Ectodermal cell (in vitro differentiated cells): Measurements from ENCODE around the gene GDPD5. TPM values are rescaled to one million over a fixed set of nuclear protein-coding genes. Genes with fewer than 3 reads are reported as not detected.

Experiments
- H3K27ac ChIP-seq: 2 replicates; pipeline ENCODE4 v1.7.0; 2013; ENCODE audit warnings: mild to moderate bottlenecking, low read depth, low read length; ENCODE audit not compliant: insufficient read depth, poor library complexity, severe bottlenecking
- H3K27me3 ChIP-seq: 2 replicates; pipeline ENCODE4 v1.7.0; 2013; ENCODE audit warnings: mild to moderate bottlenecking, low read length; ENCODE audit not compliant: insufficient read depth, control insufficient read depth, poor library complexity, severe bottlenecking
- H3K36me3 ChIP-seq: one replicate; pipeline ENCODE4 v1.7.0; 2013; ENCODE audit warnings: low read length; ENCODE audit not compliant: control insufficient read depth, insufficient read depth
- H3K4me1 ChIP-seq: one replicate; pipeline ENCODE4 v1.7.0; 2013; ENCODE audit warnings: low read length; ENCODE audit not compliant: control insufficient read depth, insufficient read depth
- H3K4me3 ChIP-seq: 2 replicates; pipeline ENCODE4 v1.7.0; 2013; ENCODE audit warnings: low read depth, low read length, control low read depth; ENCODE audit not compliant: insufficient read depth
- H3K9me3 ChIP-seq: 2 replicates; pipeline ENCODE4 v1.7.0; 2013; ENCODE audit warnings: mild to moderate bottlenecking, low read length, moderate library complexity; ENCODE audit not compliant: control insufficient read depth
- WGBS, 2 experiments: methylation state at CpG; one replicate each; pipeline ENCODE4 v1.1.7; 2013; ENCODE audit warnings: missing lambda C conversion rate in 2 of 2; 5-methylcytosine and 5-hydroxymethylcytosine counted together
- polyA plus RNA-seq, 4 experiments: library from polyadenylated mRNA; stranded (reverse); fragments of 50-300 nt; gene quantifications; one replicate each; pipeline ENCODE4 v1.2.3, GENCODE V29; 2013

The GDPD5 gene
- polyA plus RNA-seq (2013, experiment 1 of 4), result 20.0 TPM
- 29.6 TPM for polyA plus RNA-seq (2013, experiment 2 of 4)
- polyA plus RNA-seq (2013, experiment 3 of 4), result 17.2 TPM
- polyA plus RNA-seq (2013, experiment 4 of 4), result 18.5 TPM

DNA sequence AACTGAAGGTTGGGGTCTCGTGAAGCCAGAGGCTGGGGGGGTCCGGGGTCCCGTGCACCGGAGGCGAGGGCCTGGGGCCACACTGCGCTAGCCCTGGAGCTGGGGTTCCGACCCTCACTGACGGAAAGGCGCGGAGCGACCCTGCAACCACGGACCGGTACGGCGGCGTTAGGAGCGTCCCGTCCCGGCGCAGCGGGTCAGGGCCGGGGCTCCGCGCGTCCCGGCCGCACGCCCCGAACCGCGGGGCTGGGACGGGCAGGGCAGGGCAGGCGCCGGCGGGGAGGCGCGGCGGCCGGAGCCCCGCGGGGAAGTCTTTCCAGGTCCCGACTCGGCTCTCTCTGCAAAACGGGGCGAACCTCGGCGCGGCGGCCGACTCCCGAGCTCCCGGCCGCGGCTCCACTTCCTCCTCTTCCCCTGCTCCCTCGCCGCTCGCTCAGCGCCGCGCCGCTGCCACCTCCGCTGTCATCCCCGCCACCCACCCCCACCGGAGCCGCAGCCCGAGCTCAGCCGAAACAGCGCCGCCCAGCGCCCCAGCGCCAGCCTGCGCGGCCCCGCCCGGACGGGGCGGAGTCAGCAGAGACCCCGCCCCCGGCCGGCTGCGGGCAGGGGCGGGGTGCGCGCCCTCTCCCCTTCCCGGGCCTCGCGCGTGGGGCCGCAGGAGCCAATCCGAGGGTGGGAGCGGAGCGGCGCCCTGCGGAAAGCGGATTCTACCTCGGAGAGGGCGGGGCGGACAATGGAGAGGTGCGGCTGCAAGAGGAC is at the start of gene GDPD5:
TSS of gene GDPD5 (minus strand) at position 509 of the 759 bp plus-strand sequence. CDS start 48,206 bp downstream, outside the sequence.
- 0% methylated on average over 99 of the region's 99 CpGs for WGBS, 2 experiments
- Histone ChIP-seq H3K27ac (no peak within 1 kb of the TSS), H3K9me3 (no peaks in the 10 kb centered on the region), H3K4me1 (peaks cover 13% of the 10 kb centered on the region), H3K4me3 (peak within 1 kb of the TSS; percentile 59), H3K27me3 (peaks cover 22% of the 10 kb centered on the region), H3K36me3 (no peaks in the 10 kb centered on the region)

- Histone ChIP-seq H3K9me3 (no peaks in the 10 kb centered on the region), H3K4me3 (no peak overlapping the region), H3K27ac (no peak overlapping the region), H3K27me3 (no peaks in the 10 kb centered on the region), H3K4me1 (no peaks in the 10 kb centered on the region), H3K36me3 (peaks cover 31% of the 10 kb centered on the region)
- 88 to 89% methylated on average over 12 of the region's 12 CpGs for WGBS, 2 experiments
Observed at GRCh38 chr11:75574698-75575602, 49.2 kb upstream of the GDPD5 start.

- peaks cover 51% of the 10 kb centered on the region for H3K36me3 ChIP-seq
- WGBS, 2 experiments, result 81 to 85% methylated on average over 8 of the region's 8 CpGs
Observed at GRCh38 chr11:75572744-75573143, 47.0 kb upstream of the GDPD5 start.

GRCh38 chr11:75571625-75572024 is 45.9 kb upstream of the GDPD5 start:
- Histone ChIP-seq H3K9me3 (no peaks in the 10 kb centered on the region), H3K36me3 (peaks cover 61% of the 10 kb centered on the region), H3K4me1 (no peaks in the 10 kb centered on the region), H3K4me3 (no peak overlapping the region), H3K27ac (no peak overlapping the region), H3K27me3 (no peaks in the 10 kb centered on the region)
- WGBS, 2 experiments, result 92 to 94% methylated on average over 14 of the region's 14 CpGs

More at GRCh38 chr11:75572744-75573143, 47.0 kb upstream of the GDPD5 start:
- Histone ChIP-seq H3K27me3 (no peaks in the 10 kb centered on the region), H3K27ac (no peak overlapping the region), H3K4me1 (no peaks in the 10 kb centered on the region), H3K9me3 (no peaks in the 10 kb centered on the region), H3K4me3 (no peak overlapping the region)

DNA sequence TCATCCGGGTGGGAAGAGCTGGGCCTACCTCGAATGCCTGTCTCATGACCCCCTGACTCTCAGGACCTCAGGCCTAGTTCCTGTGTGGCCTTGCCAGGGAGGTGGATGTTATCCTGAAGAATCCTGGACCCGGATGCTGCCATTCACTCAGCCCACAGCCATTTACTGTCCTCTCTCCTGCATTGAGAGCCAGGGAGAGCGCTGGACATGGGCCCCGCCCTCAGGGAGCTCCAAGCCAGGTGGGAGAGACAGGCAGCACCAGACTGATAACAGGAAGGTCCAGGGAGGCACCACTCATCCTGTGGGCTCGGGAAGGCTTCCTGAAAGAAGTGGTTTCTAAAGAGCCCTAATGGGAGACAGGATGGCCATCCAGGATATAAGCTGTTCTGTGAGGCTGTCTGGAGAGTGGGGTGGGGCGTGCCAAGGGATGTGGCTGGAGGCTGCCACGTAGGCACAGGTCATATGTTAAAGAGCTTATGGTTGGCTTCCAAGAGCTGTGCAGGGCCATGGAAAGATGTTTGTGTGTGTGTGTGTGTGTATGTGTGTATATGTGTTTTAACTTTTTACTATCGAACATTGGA is 44.9 kb upstream of the GDPD5 start:
- Histone ChIP-seq H3K27me3 (no peaks in the 10 kb centered on the region), H3K9me3 (no peaks in the 10 kb centered on the region), H3K36me3 (peaks cover 65% of the 10 kb centered on the region), H3K4me3 (no peak overlapping the region), H3K27ac (no peak overlapping the region), H3K4me1 (peaks cover 7% of the 10 kb centered on the region)
- WGBS, 2 experiments, result 91 to 92% methylated on average over 9 of the region's 9 CpGs

GRCh38 chr11:75568616-75569219 is 43.0 kb upstream of the GDPD5 start:
- Histone ChIP-seq H3K36me3 (peaks cover 65% of the 10 kb centered on the region), H3K4me3 (no peak overlapping the region), H3K27ac (no peak overlapping the region), H3K27me3 (no peaks in the 10 kb centered on the region), H3K9me3 (no peaks in the 10 kb centered on the region), H3K4me1 (peaks cover 25% of the 10 kb centered on the region)
- WGBS, 2 experiments, result 92% methylated on average over 14 of the region's 14 CpGs

DNA sequence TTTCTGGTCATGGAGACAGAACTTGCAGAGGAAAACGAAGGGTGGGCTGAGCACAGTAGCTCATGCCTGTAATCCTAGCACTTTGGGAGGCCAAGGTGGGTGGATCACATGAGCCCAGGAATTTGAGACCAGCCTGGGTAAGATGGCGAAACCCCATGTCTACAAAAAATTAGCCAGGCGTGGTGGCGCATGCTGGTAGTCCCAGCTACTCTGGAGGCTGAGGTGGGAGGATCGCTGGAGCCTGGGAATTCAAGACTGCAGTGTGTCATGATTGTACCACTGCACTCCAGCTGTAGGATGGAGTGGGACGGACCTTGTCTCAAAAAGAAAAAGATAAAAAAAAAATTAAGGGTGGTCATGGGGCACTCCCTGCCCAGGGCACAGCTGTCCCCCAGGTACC is 42.2 kb upstream of the GDPD5 start:
- Histone ChIP-seq H3K27ac (no peak overlapping the region), H3K4me1 (peaks cover 28% of the 10 kb centered on the region), H3K27me3 (no peaks in the 10 kb centered on the region), H3K36me3 (peaks cover 60% of the 10 kb centered on the region), H3K4me3 (no peak overlapping the region), H3K9me3 (no peaks in the 10 kb centered on the region)
- 95 to 96% methylated on average over 6 of the region's 6 CpGs for WGBS, 2 experiments

- 97 to 98% methylated on average over 34 of the region's 34 CpGs for WGBS, 2 experiments
Observed at GRCh38 chr11:75566763-75567279, 41.1 kb upstream of the GDPD5 start.

GRCh38 chr11:75565916-75566762 is 40.4 kb upstream of the GDPD5 start:
- Histone ChIP-seq H3K36me3 (peaks cover 46% of the 10 kb centered on the region), H3K27me3 (no peaks in the 10 kb centered on the region), H3K4me3 (no peak overlapping the region), H3K9me3 (no peaks in the 10 kb centered on the region), H3K27ac (no peak overlapping the region), H3K4me1 (peaks cover 35% of the 10 kb centered on the region)
- 95 to 96% methylated on average over 43 of the region's 43 CpGs for WGBS, 2 experiments

More at GRCh38 chr11:75566763-75567279, 41.1 kb upstream of the GDPD5 start:
- no peaks in the 10 kb centered on the region for H3K27me3 ChIP-seq
- H3K9me3 ChIP-seq, result no peaks in the 10 kb centered on the region
- H3K36me3 ChIP-seq, result peaks cover 52% of the 10 kb centered on the region
- peaks cover 29% of the 10 kb centered on the region for H3K4me1 ChIP-seq
- H3K4me3 ChIP-seq, result no peak overlapping the region
- H3K27ac ChIP-seq, result no peak overlapping the region
